DND-41 (cell line): ENCODE measurements around the gene RNF112.

Experiments
- CTCF ChIP-seq: IDR thresholded peaks from 2 replicates; pipeline ENCODE4 v1.5.1; 2012; ENCODE audit warnings: borderline replicate concordance, low read length, moderate library complexity, mild to moderate bottlenecking; ENCODE audit not compliant: poor library complexity, severe bottlenecking; ENCODE audit errors: extremely low read depth
- EZH2 ChIP-seq: IDR thresholded peaks from 3 replicates; pipeline ENCODE4 v1.6.1; 2012; ENCODE audit warnings: borderline replicate concordance, low read depth, mild to moderate bottlenecking, moderate library complexity, low read length, inconsistent platforms; ENCODE audit not compliant: severe bottlenecking

GRCh38 chr17:19426631-19427030, 15.6 kb downstream of the RNF112 start:
- no peak for TF ChIP-seq CTCF
- no peak for TF ChIP-seq EZH2
